GM23338 (cell line): Measurements from ENCODE around the gene AMFR. TPM values are rescaled to one million over a fixed set of nuclear protein-coding genes. Genes with fewer than 3 reads are reported as not detected.

Source experiments
- ATAC-seq: fragments of 200-7000 bp; cut with Tn5 transposase; 3 replicates; pipeline ENCODE4 v1.9.1; 2020
- DNase-seq: peaks from one replicate; pipeline ENCODE4 v3.0.0-alpha.2; 2015; ENCODE audit warnings: low spot score
- H2AFZ ChIP-seq: fragments of 200-600 bp; sonication (generic); 2 replicates; pipeline ENCODE4 v1.8.0; 2016; ENCODE audit warnings: antibody characterized with exemption, mild to moderate bottlenecking, moderate library complexity
- H3F3A ChIP-seq: fragments of 200-600 bp; sonication (generic); replicated peaks from 2 replicates; pipeline ENCODE4 v1.8.0; 2017; ENCODE audit warnings: antibody characterized with exemption, mixed run types, low read depth
- H3K27ac ChIP-seq: fragments of 200-600 bp; sonication (generic); 2 replicates; pipeline ENCODE4 v1.6.1; 2016; ENCODE audit warnings: low read depth
- H3K27me3 ChIP-seq: fragments of 200-600 bp; sonication (generic); 2 replicates; pipeline ENCODE4 v1.8.0; 2016; ENCODE audit warnings: mild to moderate bottlenecking, mixed run types, moderate library complexity; ENCODE audit not compliant: insufficient read depth
- H3K36me3 ChIP-seq: fragments of 200-600 bp; sonication (generic); 2 replicates; pipeline ENCODE4 v1.8.0; 2016; ENCODE audit warnings: mild to moderate bottlenecking; ENCODE audit not compliant: insufficient read depth
- H3K4me1 ChIP-seq: fragments of 200-600 bp; sonication (generic); 2 replicates; pipeline ENCODE4 v1.8.0; 2016; ENCODE audit warnings: mild to moderate bottlenecking, moderate library complexity; ENCODE audit not compliant: insufficient read depth
- H3K4me2 ChIP-seq: fragments of 200-600 bp; sonication (generic); 2 replicates; pipeline ENCODE4 v1.7.1; 2017; ENCODE audit warnings: mixed run types
- H3K4me3 ChIP-seq: fragments of 200-600 bp; sonication (generic); 2 replicates; pipeline ENCODE4 v1.6.1; 2016; ENCODE audit warnings: mixed run types
- H3K79me2 ChIP-seq: fragments of 200-600 bp; sonication (generic); replicated peaks from 2 replicates; pipeline ENCODE4 v1.8.0; 2017; ENCODE audit warnings: mild to moderate bottlenecking; ENCODE audit not compliant: insufficient read depth
- H3K9me2 ChIP-seq: fragments of 200-600 bp; sonication (generic); 2 replicates; pipeline ENCODE4 v1.8.0; 2017; ENCODE audit not compliant: insufficient read depth
- H4K20me1 ChIP-seq: fragments of 200-600 bp; sonication (generic); replicated peaks from 2 replicates; pipeline ENCODE4 v1.8.0; 2017; ENCODE audit warnings: mild to moderate bottlenecking; ENCODE audit not compliant: insufficient read depth
- H3K27ac Mint-ChIP-seq: 2 replicates; pipeline ENCODE4 v1.8.0; 2020; ENCODE audit warnings: inconsistent platforms, mild to moderate bottlenecking, moderate library complexity, mixed read lengths
- H3K27me3 Mint-ChIP-seq: 3 replicates; pipeline ENCODE4 v1.8.0; 2022; ENCODE audit warnings: low read depth, mild to moderate bottlenecking, moderate library complexity, mixed read lengths, inconsistent platforms; ENCODE audit not compliant: insufficient read depth, poor library complexity
- H3K36me3 Mint-ChIP-seq: 3 replicates; pipeline ENCODE4 v1.8.0; 2021; ENCODE audit warnings: low read depth, mild to moderate bottlenecking, inconsistent platforms, moderate library complexity, mixed read lengths
- H3K4me1 Mint-ChIP-seq: 3 replicates; pipeline ENCODE4 v1.8.0; 2020; ENCODE audit warnings: mild to moderate bottlenecking, inconsistent platforms, mixed read lengths
- H3K4me3 Mint-ChIP-seq: 3 replicates; pipeline ENCODE4 v1.8.0; 2021; ENCODE audit warnings: moderate library complexity, mild to moderate bottlenecking, inconsistent platforms, mixed read lengths
- H3K9me3 Mint-ChIP-seq: 3 replicates; pipeline ENCODE4 v1.8.0; 2020; ENCODE audit warnings: moderate library complexity, mild to moderate bottlenecking, inconsistent platforms, mixed read lengths
- CREB1 ChIP-seq: fragments of 250-450 bp; sonication (Bioruptor Pico); IDR thresholded peaks from 2 replicates; pipeline ENCODE4 v1.5.0; 2020; ENCODE audit warnings: low read depth, mild to moderate bottlenecking, moderate library complexity
- ETS1 ChIP-seq: IDR thresholded peaks from 2 replicates; pipeline ENCODE4 v1.6.1; 2016; ENCODE audit warnings: antibody characterized with exemption
- JUNB ChIP-seq: IDR thresholded peaks from one replicate; pipeline ENCODE4 v1.6.1; 2016; ENCODE audit warnings: antibody characterized with exemption; ENCODE audit not compliant: unreplicated experiment
- NANOG ChIP-seq: IDR thresholded peaks from 2 replicates; pipeline ENCODE4 v1.6.1; 2016; ENCODE audit warnings: antibody characterized with exemption, borderline replicate concordance
- STAT1 ChIP-seq: IDR thresholded peaks from one replicate; pipeline ENCODE4 v1.6.1; 2016; ENCODE audit warnings: antibody characterized with exemption; ENCODE audit not compliant: unreplicated experiment
- ZNF462 ChIP-seq: fragments of 250-450 bp; sonication (Bioruptor Pico); IDR thresholded peaks from 2 replicates; pipeline ENCODE4 v1.5.0; 2020; ENCODE audit warnings: mild to moderate bottlenecking, moderate library complexity
- polyA plus RNA-seq: library from polyadenylated mRNA; unstranded; fragments of >200 nt; fragmentation: Nextera tagmentation; extraction: Ambion mirVana; gene quantifications from 2 replicates; pipeline ENCODE4 v1.2.1, GENCODE V29; 2016
- total RNA-seq: library from RNA; depleted of rRNA; stranded (reverse); fragments of >200 nt; shearing (Covaris generic); gene quantifications from 2 replicates; pipeline ENCODE4 v1.2.3, GENCODE V29; 2014

AMFR gene
- total and polyA plus RNA-seq, 2 experiments from 2014 or later, result 9.0 to 41.1 TPM

GRCh38 chr16:56344518-56345405 is 80.6 kb downstream of the AMFR start (continued):
- no peak for TF ChIP-seq ZNF462 (CRISPR knock-in tag)
- TF ChIP-seq ETS1, result no peak
- no peak for TF ChIP-seq NANOG
- TF ChIP-seq JUNB, result no peak
- TF ChIP-seq CREB1, result no peak

GRCh38 chr16:56343661-56344517 is 81.5 kb downstream of the AMFR start:
- Mint-ChIP-seq H3K9me3 (no peaks in the 10 kb centered on the region), H3K4me3 (no peak overlapping the region), H3K36me3 (peaks cover 3% of the 10 kb centered on the region; the same call in 2 of the 3 replicates), H3K27me3 (peaks cover 18% of the 10 kb centered on the region), H3K4me1 (no peaks in the 10 kb centered on the region), H3K27ac (no peak overlapping the region)
- no peak overlapping the region for H3K4me3 ChIP-seq
- no peak overlapping the region for H3K27ac ChIP-seq
- DNase-seq, result no peak
- no peak overlapping the region for H3K4me2 ChIP-seq
- H3K79me2 ChIP-seq, result no peaks in the 10 kb centered on the region
- H3F3A ChIP-seq, result no peaks in the 10 kb centered on the region
- no peaks in the 10 kb centered on the region for H3K36me3 ChIP-seq
- no peaks in the 10 kb centered on the region for H3K9me2 ChIP-seq
- H2AFZ ChIP-seq, result no peak overlapping the region
- no peaks in the 10 kb centered on the region for H3K4me1 ChIP-seq
- ATAC-seq, result no peak
- H3K27me3 ChIP-seq, result no peaks in the 10 kb centered on the region
- H4K20me1 ChIP-seq, result no peaks in the 10 kb centered on the region
- TF ChIP-seq ZNF462 (CRISPR knock-in tag) (no peak), STAT1 (no peak)
